SKM-1 treated with dmso at 0.1 percent for 144 hours (cell line): Measurements from ENCODE around the gene VARS2.
"Not testable (repeated sequence)": the region's sequence is repeated elsewhere in the genome, so short reads cannot be mapped to it uniquely, and the experiment has no call there.

Source experiments
- DNase-seq: peaks from one replicate; lab custom pipeline; 2025; ENCODE audit not compliant: unreplicated experiment; lab: John Stamatoyannopoulos, UW

Gene VARS2

GRCh38 chr6:30960907-30961673 lies 47.1 kb downstream of the VARS2 start:
- DNase-seq: no peak

GRCh38 chr6:30962716-30963115 lies 48.7 kb downstream of the VARS2 start:
- DNase-seq: no peak

GRCh38 chr6:30963641-30964040 lies 49.6 kb downstream of the VARS2 start:
- no peak for DNase-seq

GRCh38 chr6:30964075-30964474 lies 50.0 kb downstream of the VARS2 start:
- DNase-seq: no peak

- DNase-seq: no peak
These were observed 51.1 kb downstream of the VARS2 start for GRCh38 chr6:30965140-30965601.

GRCh38 chr6:30966154-30966553 lies 52.1 kb downstream of the VARS2 start:
- no peak for DNase-seq

- DNase-seq: not testable (repeated sequence)
These were observed 55.1 kb downstream of the VARS2 start for GRCh38 chr6:30969171-30969570.

GRCh38 chr6:30970946-30971345 lies 56.9 kb downstream of the VARS2 start:
- no peak for DNase-seq

- DNase-seq: no peak
These were observed 58.8 kb downstream of the VARS2 start for GRCh38 chr6:30972816-30973215.

- no peak for DNase-seq
These were observed 60.6 kb downstream of the VARS2 start for GRCh38 chr6:30974490-30975252.
